Ecto neural progenitor cell (in vitro differentiated cells): ENCODE data around the gene WDFY3.
"Not testable (repeated sequence)": the region's sequence is repeated elsewhere in the genome, so short reads cannot be mapped to it uniquely, and the experiment has no call there.

Experiments
- DNase-seq: peaks from one replicate; pipeline ENCODE4 v3.0.0-alpha.2; 2018; ENCODE audit warnings: low spot score

WDFY3 gene

DNA sequence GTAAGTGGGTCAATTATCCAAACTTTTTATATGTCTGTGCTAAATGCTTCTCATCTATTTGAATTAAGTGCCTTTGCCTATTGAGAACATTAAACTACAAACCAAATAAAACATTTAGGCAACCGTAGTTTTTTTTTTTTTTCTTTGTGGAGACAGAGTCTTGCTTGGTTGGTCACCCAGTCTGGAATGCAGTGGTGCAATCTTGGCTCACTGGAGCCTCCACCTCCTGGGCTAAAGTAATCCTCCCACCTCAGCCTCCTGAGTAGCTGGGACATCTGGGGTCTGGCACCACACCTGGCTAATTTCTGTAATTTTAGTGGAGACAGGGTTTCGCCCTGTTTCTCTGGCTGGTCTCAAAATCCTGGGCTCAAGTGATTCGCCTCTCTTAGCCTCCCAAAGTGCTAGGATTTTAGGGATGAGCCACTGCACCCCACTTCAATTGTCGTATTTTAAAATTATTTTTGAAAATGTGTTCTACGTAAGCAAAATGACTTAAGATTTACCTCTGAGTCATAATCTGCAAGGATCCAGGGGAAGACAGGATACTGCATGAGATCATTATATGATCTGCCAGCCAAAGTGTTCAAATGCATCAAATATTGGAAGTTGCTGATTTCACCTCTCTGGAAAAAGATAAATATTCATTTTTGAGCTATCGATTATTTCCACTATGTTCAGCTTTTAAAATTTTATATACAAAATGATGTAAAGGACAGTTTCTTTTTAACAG is 257.9 kb downstream of the WDFY3 start:
- DNase-seq, result no peak

- DNase-seq, result no peak
Observed at GRCh38 chr4:84706286-84706685, 260.2 kb downstream of the WDFY3 start.

DNA sequence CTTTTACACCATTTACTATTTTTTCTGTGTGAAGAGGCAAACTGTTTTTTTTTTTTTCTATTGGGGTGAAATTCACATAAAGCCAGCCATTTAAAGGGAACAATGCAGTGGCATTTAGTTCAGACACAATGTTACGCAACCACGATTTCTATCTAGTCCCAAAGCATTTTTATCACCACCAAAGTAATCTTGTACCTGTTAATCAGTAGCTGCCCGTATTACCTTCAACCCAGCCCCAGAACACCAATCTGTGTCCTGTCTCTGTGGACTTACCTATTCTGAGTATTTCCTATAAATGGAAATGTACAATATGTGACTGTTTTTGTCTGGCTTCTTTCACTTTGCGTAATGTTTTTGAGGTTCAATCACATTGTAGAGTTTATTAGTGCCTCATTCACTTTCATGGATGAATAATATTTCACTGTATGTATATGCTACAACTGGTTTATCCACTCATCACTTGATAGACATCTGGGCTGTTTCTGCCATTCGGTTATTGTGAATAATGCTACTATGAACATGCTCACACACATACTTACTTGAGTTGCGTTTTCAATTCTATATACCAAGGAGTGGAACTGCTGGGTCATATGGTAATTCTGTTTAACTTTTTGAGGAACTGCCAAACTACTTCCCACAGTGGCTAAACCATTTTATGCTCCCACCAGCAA is 267.4 kb downstream of the WDFY3 start:
- no peak for DNase-seq

DNA sequence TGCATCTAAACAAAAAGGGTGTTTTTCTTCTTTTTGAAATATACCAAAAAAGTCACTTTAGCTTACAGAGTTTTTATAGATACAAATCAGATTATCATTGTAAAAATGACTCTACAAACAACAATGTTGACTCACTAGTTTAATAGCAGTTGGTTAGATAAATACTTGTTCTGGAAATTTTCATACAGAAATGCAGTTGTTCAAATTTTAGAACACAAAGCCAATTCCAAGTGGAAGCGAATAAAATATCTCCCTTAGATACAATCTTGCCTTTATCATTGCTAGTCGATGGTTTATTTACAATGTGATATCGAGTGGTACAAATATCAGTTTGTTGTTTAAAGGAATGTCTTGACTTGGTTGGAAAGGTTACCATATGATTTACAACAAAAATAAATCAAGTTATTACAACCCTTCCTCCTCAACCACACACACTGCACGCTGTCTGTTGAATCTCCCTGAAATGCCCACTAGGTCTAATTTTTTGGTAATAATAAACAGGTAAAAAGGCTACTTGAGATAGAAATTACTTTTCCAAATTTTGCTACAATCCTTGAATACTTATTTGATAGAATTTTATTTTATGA is 268.8 kb downstream of the WDFY3 start:
- no peak for DNase-seq

DNA sequence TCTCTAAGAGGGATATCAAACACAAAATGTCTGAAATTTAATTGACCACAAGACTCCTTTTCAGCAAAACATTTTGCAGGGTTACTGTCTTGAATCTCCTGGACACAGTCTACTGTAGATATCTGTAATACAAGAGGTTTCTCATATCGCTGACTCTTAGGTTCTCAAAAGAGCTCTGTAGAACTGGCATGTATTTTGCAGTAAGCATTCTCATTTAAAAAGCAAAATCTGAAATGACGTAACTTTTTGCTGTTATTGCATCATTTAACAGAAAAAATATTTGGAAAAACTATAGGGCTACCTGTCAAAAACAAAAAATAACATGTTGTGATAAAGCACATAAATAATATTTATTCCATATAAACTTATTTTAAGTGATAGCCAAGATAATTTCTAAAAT is 269.3 kb downstream of the WDFY3 start:
- no peak for DNase-seq

GRCh38 chr4:84691800-84692199 is 274.7 kb downstream of the WDFY3 start:
- no peak for DNase-seq

DNA sequence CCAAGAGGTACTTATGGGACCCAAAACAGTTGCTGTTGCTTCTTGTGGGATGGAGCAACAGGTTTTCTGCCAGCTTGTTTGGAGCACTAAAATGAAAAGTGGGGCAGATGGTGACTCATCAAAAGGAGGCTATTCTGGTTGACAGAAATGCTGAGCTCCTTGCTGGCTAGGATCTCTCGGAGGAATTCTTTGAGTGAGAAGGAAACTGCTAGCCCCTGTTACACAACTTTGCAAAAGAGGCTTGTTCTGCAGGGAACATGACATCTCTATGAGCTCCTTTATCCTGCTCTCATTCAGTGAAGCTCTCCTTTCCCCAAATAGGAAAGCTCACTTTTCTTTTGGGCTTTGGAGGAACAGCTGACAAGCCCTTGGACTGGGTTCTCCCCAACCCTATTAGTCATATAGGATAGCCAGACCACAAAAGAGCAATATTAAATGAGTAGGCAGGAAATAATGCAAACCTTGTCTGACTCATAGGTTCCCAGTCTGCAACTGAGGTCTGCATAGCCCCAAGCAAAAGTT is 275.3 kb downstream of the WDFY3 start:
- no peak for DNase-seq

GRCh38 chr4:84690481-84690880 is 276.0 kb downstream of the WDFY3 start:
- DNase-seq, result no peak

DNA sequence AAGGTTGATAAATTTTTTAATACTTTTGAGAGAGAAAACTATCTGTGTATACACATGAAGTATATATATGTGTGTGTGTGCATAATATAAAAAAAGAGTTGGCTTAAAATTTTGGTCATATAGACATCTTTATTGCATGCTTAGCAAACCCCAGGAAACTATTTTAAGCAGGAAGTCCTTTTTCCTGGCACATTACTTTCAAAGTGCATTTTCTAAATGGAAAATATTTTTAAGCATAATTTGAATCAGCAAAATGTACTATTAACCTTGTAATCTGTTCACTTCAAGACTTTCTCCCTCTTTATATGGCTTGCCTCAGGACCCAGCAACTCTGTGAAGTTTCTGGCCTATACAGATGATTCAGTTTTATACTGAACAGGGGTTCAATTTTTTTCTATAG is 277.3 kb downstream of the WDFY3 start:
- DNase-seq, result no peak

GRCh38 chr4:84688605-84689004 is 277.9 kb downstream of the WDFY3 start:
- no peak for DNase-seq

- no peak for DNase-seq
Observed at GRCh38 chr4:84685105-84685504, 281.4 kb downstream of the WDFY3 start.

- DNase-seq, result no peak
Observed at GRCh38 chr4:84684361-84684760, 282.1 kb downstream of the WDFY3 start.

DNA sequence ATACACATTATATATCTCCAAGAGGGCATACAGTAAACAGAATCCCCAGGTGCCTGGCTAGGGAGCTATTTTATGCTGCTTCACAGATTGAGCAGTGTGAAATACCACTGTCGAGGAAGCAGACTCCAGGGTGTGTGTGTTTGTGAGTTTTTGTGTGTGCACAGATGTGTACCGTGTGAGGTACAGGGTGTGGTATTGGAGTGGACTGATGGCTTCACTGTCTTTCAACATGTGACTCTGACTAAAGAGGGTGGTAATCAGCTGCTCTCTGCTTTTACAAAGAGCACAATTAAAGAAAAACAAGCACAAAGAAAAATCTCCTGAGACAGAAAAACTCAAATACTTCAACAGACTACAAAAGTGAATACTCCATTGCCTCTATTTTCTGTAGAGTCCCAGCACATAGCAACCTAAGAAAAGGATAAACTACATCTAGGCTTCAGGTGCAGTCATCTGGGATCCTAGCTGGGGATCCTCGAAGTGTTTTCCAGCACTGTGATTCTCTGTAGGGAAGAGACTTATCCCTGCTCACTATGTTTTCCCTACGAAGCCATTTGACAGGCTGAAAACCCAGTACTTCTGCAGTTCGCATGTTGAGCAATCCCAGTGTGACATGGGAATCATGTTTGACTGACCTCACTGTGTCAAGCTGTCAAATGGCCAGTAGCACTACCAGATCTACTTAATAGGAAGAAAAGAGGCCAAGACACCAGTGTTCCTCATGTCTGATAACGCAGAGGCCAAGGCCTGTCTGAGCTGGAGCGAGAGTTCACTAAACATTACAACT is 283.2 kb downstream of the WDFY3 start:
- DNase-seq, result no peak

GRCh38 chr4:84682661-84683060 is 283.8 kb downstream of the WDFY3 start:
- not testable (repeated sequence) for DNase-seq

- no peak for DNase-seq
Observed at GRCh38 chr4:84681486-84682274, 284.8 kb downstream of the WDFY3 start.

DNA sequence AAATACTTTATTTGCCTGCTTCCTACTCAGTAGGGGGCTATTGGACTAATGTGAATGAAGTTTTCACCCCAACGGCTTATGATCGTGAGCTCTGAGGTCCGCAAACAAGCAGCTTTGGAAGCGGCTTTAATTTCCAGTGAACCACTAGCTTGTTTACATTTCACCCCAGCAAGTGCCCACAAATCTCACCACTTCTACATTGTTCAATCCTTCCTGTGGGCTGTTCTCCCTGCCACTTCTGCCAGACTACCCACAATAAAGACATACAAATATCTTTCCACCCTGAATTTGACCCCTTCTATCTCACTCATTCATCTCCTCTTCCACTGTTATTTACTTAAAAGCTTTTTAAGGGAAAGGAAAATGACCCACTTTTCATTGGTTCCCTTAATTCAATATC is 285.5 kb downstream of the WDFY3 start:
- DNase-seq, result no peak

GRCh38 chr4:84678976-84679744 is 287.3 kb downstream of the WDFY3 start:
- DNase-seq, result no peak

DNA sequence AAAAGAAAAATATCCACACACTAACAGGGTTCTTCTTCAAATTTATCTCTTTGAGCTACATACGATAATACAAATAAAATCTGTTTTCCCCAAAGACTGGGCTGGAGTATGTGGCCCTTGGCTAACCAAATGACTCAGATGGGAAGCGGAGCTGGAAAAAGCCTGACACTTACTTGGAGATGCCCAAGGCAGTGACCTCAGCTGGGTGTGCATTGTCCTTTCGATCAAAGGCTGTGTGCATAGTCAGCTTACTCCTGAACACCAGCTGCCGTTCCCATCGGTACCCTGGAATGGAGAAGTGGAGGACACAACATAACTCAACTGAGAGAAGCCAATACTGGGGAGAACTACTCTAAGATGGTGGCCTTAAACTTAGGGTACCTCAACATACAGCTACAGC is 288.5 kb downstream of the WDFY3 start:
- DNase-seq, result no peak

GRCh38 chr4:84677093-84677492 is 289.4 kb downstream of the WDFY3 start:
- DNase-seq, result no peak

GRCh38 chr4:84673475-84674240 is 292.8 kb downstream of the WDFY3 start:
- no peak for DNase-seq
